GM12874 (cell line): ENCODE measurements around the gene PCDHB12.

ENCODE experiments used
- TF ChIP-seq, protein P1 (sequence below): IDR thresholded peaks from 2 replicates; pipeline ENCODE4 v1.5.1; 2011; ENCODE audit warnings: low read depth, mild to moderate bottlenecking, control low read depth, low read length, moderate library complexity; ENCODE audit not compliant: insufficient read depth

PCDHB12 gene

DNA sequence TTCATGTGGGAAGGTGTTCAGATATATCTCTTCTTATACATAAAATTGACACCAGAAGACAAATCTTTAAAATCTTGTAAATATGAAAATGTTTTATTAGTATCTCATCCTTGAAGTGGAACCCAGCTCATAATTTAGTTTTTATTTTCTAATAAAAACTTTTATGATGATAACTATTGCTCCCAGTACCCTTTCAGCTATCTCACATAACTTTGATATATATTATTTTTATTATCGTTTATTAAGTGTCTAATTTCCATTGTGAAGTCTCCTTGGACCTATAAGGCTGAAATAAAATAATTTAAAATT lies 52.7 kb downstream of the PCDHB12 start:
- TF ChIP-seq, protein P1, sequence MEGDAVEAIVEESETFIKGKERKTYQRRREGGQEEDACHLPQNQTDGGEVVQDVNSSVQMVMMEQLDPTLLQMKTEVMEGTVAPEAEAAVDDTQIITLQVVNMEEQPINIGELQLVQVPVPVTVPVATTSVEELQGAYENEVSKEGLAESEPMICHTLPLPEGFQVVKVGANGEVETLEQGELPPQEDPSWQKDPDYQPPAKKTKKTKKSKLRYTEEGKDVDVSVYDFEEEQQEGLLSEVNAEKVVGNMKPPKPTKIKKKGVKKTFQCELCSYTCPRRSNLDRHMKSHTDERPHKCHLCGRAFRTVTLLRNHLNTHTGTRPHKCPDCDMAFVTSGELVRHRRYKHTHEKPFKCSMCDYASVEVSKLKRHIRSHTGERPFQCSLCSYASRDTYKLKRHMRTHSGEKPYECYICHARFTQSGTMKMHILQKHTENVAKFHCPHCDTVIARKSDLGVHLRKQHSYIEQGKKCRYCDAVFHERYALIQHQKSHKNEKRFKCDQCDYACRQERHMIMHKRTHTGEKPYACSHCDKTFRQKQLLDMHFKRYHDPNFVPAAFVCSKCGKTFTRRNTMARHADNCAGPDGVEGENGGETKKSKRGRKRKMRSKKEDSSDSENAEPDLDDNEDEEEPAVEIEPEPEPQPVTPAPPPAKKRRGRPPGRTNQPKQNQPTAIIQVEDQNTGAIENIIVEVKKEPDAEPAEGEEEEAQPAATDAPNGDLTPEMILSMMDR: no peak
